NT2/D1 (cell line): ENCODE data around the gene TTC13.

Experiments
- SUZ12 ChIP-seq: IDR thresholded peaks from 2 replicates; pipeline ENCODE4 v1.6.1; 2011; ENCODE audit not compliant: insufficient read length, insufficient read depth; ENCODE audit errors: extremely low read depth
- YY1 ChIP-seq: IDR thresholded peaks from 2 replicates; pipeline ENCODE4 v1.6.1; 2011; ENCODE audit not compliant: insufficient read length, insufficient read depth
- ZNF274 ChIP-seq: IDR thresholded peaks from 2 replicates; pipeline ENCODE4 v1.6.1; 2011; ENCODE audit warnings: mild to moderate bottlenecking, low read depth, low read length

DNA sequence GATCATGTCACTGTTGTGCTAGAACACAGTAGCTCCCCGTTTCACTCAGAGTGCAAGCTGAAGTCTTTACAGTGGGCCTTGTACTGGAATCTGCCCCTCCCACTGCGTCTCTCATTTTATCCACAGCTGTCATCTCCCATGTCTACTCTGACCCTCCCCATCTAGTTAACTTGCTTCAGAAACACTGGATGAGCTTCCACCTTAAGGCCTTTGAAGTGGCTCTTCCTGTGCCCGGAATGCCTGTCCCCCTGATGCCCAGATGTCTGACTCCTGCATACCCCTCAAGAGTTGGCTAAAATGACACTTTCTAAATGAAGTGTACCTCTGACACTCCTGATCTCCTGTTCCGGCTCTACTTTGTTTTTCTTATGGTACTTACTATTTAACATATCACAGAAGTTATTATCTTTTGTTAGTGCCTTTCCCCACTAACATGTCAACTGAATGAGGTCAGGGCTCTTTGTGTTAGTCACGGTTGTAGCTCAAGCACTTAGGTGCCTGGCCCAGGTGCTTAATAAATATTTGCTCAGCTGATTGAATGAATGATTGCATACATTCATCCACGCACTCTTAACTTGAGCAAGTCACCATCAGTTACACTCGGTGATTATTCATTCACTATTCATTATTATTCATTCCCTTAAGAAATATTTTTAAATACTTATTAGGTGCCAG is 13.6 kb upstream of the TTC13 start:
- TF ChIP-seq SUZ12 = no peak
- TF ChIP-seq YY1 = no peak
- TF ChIP-seq ZNF274 = no peak
